ENCODE data around the gene OR13J1.

OR13J1 gene

DNA sequence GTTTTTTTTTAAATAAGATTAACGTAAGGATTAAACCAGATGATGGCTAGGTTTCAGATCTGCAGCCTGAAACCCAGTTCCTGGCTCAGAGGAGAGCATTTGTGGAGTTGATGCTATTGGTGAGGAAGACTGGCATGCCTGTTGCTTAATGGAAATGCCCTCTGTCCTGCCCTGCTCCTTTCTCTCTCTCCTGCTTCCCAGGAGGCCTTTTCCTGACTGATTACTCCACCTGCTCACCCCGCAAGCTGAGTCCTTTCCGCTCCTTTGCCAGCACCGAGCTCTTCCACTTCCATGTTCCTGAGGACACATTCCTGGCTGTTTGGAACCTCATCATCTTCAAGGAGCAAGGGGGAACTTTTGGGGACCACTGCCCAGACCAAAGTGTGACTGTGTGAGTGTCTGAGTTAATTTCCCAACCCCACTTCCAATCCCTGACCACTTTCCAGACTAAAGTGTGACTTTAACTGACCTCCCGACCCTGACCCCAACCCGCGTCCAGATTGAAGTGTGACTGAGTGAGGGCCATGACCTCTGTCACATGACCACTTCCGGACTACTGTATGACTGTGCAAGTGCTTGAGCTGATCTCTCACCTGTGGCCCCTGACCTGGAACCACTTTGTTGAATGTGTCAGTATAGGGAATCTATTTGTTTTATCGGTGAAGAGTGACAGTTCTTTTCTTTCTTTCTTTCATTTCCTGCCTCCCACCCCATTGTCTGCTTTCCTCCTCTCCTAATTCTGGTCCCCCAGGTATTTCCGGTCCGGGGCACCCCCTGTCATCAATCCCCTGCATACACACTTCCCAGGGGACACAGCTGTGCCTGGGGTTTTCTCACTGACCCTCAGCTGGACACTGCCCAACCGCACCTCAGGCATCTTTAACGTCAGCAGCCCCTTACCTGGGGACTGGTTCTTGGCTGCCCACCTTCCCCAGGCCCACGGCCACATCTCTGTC lies 35.7 kb downstream of the OR13J1 start:
- DNase-seq: no peak

DNA sequence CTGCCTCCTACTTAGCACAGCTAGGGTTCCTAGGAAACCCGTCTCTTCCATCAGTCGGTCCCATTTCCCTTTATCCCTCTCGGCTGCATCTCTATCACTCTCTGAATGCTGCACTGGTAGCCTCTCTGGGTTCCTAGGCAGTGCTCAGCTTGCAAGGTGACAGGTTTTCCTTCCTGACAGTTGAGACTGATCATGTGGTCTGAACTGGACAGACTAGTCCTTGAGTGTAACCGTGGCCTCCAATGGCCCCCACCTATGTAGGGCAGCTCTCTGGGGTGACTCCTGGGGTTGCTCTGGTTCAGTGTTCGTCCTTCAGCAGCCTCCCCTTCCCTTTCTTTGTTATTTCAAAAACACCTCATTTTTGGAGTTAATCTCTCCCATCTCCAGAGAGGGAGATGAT lies 37.4 kb downstream of the OR13J1 start:
- DNase-seq: no peak

DNA sequence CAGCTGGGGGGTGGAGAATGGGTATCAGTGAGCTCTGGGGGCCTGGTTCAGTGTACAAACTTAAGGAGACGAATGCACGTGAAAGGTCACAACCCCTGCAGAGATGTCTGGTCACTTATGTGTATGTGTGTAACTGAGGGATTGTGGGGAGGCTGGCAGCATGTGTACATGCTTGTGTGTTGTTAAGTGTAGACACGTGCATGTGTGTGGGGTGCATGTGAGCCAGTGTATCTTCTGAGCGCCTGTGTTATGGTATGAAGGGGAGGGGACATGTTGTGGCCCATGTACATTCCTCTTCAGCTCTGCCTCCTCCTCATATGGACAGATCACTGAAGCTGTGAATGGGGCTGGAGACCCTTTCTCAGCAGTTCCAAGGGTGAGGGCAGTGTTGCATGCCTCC lies 39.2 kb downstream of the OR13J1 start:
- DNase-seq: no peak

DNA sequence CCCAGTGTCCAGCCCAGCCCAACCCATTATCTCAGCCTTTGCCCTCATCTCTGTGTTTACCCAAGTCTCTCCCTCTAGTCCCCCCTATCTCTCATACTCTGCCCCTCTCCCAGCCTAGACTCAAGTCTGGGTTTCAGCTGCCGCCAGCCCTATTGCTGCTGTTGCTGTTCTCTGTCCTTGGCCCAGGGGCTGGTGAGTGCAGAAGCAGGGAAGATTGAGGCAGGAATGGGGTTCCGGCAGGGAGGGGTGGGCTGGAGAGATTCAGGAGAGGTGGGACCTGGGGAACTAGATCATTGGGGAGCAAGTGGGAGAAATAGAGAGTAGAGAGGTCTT lies 40.5 kb downstream of the OR13J1 start:
- no peak for DNase-seq

DNA sequence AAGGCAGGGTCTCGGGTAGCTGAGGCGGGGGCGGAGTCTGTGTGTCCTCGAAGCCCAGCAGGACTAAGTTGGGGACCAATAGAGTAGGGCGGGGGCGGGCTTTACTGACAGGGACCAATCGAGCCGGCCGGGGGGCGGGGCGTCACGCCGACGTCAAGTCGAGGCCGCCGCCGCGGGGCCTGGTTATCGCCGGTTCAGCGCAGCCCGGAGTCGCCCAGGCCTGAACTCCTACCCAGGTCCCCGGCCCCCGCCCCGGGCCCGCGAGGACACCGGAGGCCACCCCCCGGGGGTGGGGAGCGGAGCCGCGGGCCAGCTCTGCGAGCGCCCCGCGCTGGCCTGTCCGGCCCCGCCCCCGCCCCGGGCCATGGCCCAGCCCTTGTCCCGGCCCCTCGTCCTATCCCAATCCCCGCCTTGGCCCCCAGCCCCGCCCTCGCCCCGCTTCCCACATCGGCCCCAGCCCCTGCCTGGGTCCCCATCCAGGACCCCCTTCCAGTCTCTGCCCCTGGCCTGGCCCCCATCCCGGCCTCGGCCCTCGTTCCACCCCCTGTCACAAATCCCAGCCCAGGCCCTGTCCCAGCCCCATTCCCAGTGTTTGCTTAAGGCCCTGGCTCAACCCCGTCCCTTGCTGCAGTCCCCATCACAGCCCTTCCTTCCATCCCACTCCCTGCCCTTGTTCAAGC lies 41.0 kb downstream of the OR13J1 start, which contains the start of gene TMEM8B:
Gene TMEM8B (plus strand): TSS at position 145 of the 680 bp plus-strand sequence. CDS start 220 bp downstream, at position 365.
- peak; percentile 90 for DNase-seq

DNA sequence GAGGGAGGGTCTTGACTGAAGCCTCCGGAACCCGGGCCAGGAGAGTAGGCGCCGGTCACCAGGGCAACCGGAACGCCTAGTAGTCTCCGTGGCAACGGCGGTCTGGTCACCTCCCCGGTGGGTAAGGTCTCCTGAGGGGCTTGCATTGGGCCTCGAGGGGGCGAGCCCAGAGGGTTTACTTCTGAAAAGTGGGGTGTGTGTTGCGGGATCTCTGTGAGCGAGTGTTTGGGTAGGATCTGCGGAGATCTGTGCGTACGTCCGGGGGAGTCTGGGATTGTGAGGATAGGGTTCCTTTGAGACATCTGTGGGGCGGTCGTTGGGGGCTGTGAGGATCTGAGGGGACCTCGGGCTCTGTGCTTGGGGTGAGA lies 41.5 kb downstream of the OR13J1 start, which contains the start of gene FAM221B:
Gene FAM221B (minus strand): TSS at position 17 of the 368 bp plus-strand sequence. CDS start 2,571 bp downstream, outside the sequence.
- DNase-seq: no peak

DNA sequence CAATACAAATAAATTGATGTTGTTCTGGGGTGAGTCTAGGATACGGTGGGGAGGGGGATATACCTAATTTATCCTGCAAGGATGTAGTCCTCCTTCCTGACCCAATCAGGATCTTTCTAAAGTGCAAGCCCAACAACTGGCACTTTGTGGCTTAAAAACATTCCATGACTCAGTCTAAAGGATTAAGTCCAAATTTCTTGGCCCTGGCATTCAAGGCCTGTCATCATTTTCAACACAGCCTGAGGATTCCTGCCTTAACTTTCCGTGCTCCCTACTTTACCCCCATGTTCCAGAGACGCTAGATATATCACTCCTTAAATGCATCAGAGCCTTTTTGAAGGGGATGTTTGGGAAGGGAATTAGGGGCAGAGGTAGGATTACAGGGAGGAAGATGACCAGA lies 42.7 kb downstream of the OR13J1 start:
- DNase-seq: peak; percentile 71

DNA sequence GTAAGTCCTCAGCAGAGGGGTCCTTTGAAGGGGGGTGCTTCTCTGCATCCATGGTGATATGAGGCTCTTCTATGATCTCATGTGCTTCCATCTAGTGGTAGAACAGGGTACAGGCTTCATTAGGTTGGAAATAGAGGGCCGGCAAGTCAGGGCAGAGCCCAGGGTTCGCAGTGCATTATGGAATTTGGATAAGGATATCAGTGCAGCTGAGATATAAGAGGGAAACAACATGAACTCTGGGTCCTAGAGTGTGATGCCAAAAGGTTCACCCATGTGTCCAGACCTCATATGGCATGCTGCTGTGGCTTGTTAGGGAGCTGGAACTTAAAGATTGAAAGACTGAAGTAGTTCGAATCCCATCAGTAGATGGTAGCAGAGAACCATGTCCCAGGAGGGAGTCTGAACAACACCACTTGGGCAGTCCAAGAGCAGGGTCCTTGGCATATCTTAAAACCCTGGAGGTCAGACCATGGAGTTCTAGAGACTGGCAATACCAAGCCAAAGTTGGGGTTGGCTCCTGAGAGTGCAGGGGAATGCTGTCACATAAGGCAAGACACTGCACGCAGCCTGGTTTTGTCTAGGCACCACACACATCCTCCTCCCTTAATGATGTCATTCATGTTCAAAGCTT lies 44.0 kb downstream of the OR13J1 start:
- peak; percentile 60 for DNase-seq

DNA sequence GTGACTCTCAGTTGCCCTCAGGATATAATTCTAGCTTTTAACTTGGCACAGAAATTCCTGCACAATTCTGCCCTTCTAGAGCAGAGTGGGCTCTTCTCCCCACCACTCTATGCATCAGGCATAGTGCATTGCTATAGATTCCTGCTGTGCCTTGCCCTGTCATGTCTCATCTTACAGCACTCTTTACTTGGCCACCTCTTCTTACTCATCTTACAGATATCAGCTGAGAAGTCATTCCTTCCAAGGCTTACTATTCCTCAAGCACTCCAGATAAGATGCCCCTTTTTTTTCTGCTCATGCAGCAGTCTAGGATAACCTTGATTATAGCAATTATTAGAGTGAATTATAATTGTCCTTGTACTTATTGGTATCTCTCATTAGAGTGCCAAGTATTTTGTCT lies 47.3 kb downstream of the OR13J1 start:
- no peak for DNase-seq

DNA sequence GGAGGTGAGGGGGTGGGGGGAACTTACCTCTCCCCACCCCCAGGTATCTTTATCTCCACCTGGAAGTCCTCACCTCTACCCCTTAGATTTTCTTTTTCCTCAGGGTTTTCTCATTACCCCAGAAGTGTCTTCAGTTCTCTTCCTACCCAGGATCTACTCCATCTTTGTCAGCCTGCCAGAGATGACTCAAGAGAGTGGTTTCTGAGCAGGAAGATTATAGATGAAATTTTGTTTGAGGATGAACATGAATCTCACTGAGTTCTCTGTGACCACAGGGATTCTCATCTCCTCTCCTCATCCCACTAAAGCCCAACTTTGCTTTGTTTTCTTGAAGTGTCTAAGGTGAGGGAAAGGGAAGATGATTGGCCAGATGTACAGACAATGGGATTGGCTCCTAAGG lies 50.1 kb downstream of the OR13J1 start:
- peak; percentile 82 for DNase-seq
